Measurements from ENCODE around the gene ZHX3. TPM values are rescaled to one million over a fixed set of nuclear protein-coding genes. Genes with fewer than 3 reads are reported as not detected.
A peak's percentile ranks its signal among the peaks of the same experiment; 100 is the strongest.

The ZHX3 gene
- total and polyA plus RNA-seq, 2 of the 13 experiments (the other 11 are each of a cell fraction or from before 2014, with no cell fraction given), result 8.4 to 11.7 TPM

DNA sequence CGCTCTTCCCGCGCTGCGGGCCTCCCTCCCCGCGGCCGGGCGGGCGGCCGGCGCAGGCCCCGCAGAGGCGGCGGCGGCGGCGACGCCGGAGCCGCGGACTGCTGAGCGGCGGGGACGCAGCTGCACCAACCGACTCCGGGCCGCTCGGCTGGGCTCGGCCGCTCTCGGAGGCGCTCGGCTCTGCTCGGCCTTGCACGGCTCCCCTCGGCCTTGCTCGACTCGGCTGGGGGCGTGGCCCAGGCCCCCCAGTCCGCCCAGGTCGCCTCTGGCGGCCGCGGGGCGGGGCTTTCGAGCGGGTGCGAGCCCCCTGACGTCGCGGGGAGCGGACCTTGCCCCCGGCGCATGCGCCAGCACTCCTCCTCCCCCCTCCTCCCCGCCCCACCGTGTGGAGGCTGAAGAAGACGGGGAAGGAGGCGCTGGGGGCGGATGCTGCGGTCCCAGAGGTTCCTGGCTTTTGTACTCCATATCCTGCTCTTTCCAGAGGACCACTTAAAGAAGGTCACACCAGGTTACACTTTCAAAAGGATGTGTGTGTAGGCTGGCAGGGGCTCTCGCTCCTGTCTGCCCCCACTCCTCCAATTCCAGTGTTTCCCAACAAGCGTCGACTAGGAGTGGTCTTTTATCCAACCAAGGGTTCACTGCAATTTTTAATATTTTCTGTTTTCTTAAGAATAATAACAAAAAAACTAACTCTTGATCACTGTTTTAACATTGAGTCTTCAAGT, at the start of gene ZHX3 (continued):
- TF ChIP-seq FOXK1 (CRISPR knock-in tag; IDR thresholded peaks at IDR 0.05; ENCODE audit: borderline replicate concordance, low read depth), result peak; percentile 67; the same call in 1 of the 2 replicates
- peak; percentile 20; the same call in 1 of the 2 replicates for TF ChIP-seq ISL2 (CRISPR knock-in tag; IDR thresholded peaks at IDR 0.05)
- TF ChIP-seq ZNF256 (CRISPR knock-in tag; conservative IDR thresholded peaks at IDR 0.05), result no peak
- peak; percentile 19; the same call in 1 of the 2 replicates for TF ChIP-seq HCFC1 (IDR thresholded peaks at IDR 0.05; ENCODE audit: low read depth, low read length)
- TF ChIP-seq ZNF17 (CRISPR knock-in tag; IDR thresholded peaks at IDR 0.05), result no peak
- TF ChIP-seq THAP11 (CRISPR knock-in tag; IDR thresholded peaks at IDR 0.05), result peak; percentile 34
- TF ChIP-seq ZFP41 (CRISPR knock-in tag; IDR thresholded peaks at IDR 0.05; ENCODE audit: borderline replicate concordance), result 0 out of 2 replicates have a peak, but pooled peaks have one; percentile 56
- TF ChIP-seq ZFP90 (CRISPR knock-in tag; IDR thresholded peaks at IDR 0.05; ENCODE audit: borderline replicate concordance), result peak; percentile 57; the same call in 1 of the 2 replicates
- TF ChIP-seq ZNF670 (CRISPR knock-in tag; IDR thresholded peaks at IDR 0.05; ENCODE audit: borderline replicate concordance), result peak; percentile 45; the same call in 1 of the 2 replicates
- peak; percentile 31 for TF ChIP-seq TAF1 (CRISPR knock-in tag; IDR thresholded peaks at IDR 0.05)
- TF ChIP-seq PRMT3 (CRISPR knock-in tag; IDR thresholded peaks at IDR 0.05; ENCODE audit: borderline replicate concordance, low read depth), result no peak
- peak; percentile 48; the same call in 1 of the 2 replicates for TF ChIP-seq ATF7-NPFF (CRISPR knock-in tag; IDR thresholded peaks at IDR 0.05; ENCODE audit: low read depth)
- TF ChIP-seq CHD4 (IDR thresholded peaks at IDR 0.05; ENCODE audit: borderline replicate concordance, low read length), result 0 out of 2 replicates have a peak, but pooled peaks have one; percentile 22
- no peak for TF ChIP-seq PHB2 (IDR thresholded peaks at IDR 0.05; ENCODE audit: partially characterized antibody)
- 0 out of 2 replicates have a peak, but pooled peaks have one; percentile 35 for TF ChIP-seq PAX8 (CRISPR knock-in tag; IDR thresholded peaks at IDR 0.05; ENCODE audit: borderline replicate concordance)
- TF ChIP-seq NCOR1 (IDR thresholded peaks at IDR 0.05; ENCODE audit: borderline replicate concordance, low read length), result peak; percentile 69; the same call in 1 of the 2 replicates
- TF ChIP-seq BCL6 (CRISPR knock-in tag; IDR thresholded peaks at IDR 0.05), result peak; percentile 47
- TF ChIP-seq ZNF501 (CRISPR knock-in tag; IDR thresholded peaks at IDR 0.05), result peak; percentile 30; the same call in 1 of the 2 replicates
- TF ChIP-seq BHLHE40 (IDR thresholded peaks at IDR 0.05; ENCODE audit: low read length), result peak; percentile 57; the same call in 1 of the 2 replicates
- peak; percentile 76; the same call in 1 of the 2 replicates for TF ChIP-seq ZNF274 (CRISPR knock-in tag; IDR thresholded peaks at IDR 0.05)
- TF ChIP-seq, protein P1, sequence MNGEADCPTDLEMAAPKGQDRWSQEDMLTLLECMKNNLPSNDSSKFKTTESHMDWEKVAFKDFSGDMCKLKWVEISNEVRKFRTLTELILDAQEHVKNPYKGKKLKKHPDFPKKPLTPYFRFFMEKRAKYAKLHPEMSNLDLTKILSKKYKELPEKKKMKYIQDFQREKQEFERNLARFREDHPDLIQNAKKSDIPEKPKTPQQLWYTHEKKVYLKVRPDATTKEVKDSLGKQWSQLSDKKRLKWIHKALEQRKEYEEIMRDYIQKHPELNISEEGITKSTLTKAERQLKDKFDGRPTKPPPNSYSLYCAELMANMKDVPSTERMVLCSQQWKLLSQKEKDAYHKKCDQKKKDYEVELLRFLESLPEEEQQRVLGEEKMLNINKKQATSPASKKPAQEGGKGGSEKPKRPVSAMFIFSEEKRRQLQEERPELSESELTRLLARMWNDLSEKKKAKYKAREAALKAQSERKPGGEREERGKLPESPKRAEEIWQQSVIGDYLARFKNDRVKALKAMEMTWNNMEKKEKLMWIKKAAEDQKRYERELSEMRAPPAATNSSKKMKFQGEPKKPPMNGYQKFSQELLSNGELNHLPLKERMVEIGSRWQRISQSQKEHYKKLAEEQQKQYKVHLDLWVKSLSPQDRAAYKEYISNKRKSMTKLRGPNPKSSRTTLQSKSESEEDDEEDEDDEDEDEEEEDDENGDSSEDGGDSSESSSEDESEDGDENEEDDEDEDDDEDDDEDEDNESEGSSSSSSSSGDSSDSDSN (CRISPR knock-in tag; IDR thresholded peaks at IDR 0.05), result 0 out of 2 replicates have a peak, but pooled peaks have one; percentile 1
- peak; percentile 50 for TF ChIP-seq HOXA3 (CRISPR knock-in tag; IDR thresholded peaks at IDR 0.05)
- 0 out of 2 replicates have a peak, but pooled peaks have one; percentile 46 for TF ChIP-seq FOXC1 (CRISPR knock-in tag; IDR thresholded peaks at IDR 0.05; ENCODE audit: borderline replicate concordance)
- TF ChIP-seq ZSCAN29 (CRISPR knock-in tag; conservative IDR thresholded peaks at IDR 0.05), result 0 out of 2 replicates have a peak, but pooled peaks have one; percentile 52
- TF ChIP-seq HNF4G (IDR thresholded peaks at IDR 0.05; ENCODE audit: borderline replicate concordance, low read depth, low read length), result peak; percentile 92
- peak; percentile 92 for TF ChIP-seq HNF4G (CRISPR knock-in tag; IDR thresholded peaks at IDR 0.05; ENCODE audit: borderline replicate concordance, low read depth)
- TF ChIP-seq ZBTB21 (CRISPR knock-in tag; IDR thresholded peaks at IDR 0.05), result no peak; the same call in 1 of the 2 replicates
- TF ChIP-seq FOXM1 (CRISPR knock-in tag; IDR thresholded peaks at IDR 0.05), result no peak
- TF ChIP-seq, protein P2, sequence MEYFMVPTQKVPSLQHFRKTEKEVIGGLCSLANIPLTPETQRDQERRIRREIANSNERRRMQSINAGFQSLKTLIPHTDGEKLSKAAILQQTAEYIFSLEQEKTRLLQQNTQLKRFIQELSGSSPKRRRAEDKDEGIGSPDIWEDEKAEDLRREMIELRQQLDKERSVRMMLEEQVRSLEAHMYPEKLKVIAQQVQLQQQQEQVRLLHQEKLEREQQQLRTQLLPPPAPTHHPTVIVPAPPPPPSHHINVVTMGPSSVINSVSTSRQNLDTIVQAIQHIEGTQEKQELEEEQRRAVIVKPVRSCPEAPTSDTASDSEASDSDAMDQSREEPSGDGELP (IDR thresholded peaks at IDR 0.05; ENCODE audit: borderline replicate concordance, low read depth), result no peak
